Astrocyte (in vitro differentiated cells and primary cell): ENCODE results near the gene CEP250. TPM values are rescaled to one million over a fixed set of nuclear protein-coding genes. Genes with fewer than 3 reads are reported as not detected.

Experiments
- DNase-seq: peaks from one replicate; pipeline ENCODE4 v3.0.0-alpha.2; 2010; ENCODE audit warnings: low read depth
- FAIRE-seq: peaks from 2 replicates; lab custom pipeline; 2011; peaks lifted over from hg19 to GRCh38; lab: Jason Lieb, UNC
- H2AFZ ChIP-seq: 2 replicates; pipeline ENCODE4 v1.6.0; 2012; ENCODE audit warnings: low read depth, low read length, inconsistent platforms
- H3K27ac ChIP-seq: 2 replicates; pipeline ENCODE4 v1.5.1; 2011; ENCODE audit warnings: low read depth, low read length, inconsistent platforms
- H3K27me3 ChIP-seq: 2 replicates; pipeline ENCODE4 v1.6.0; 2011; ENCODE audit warnings: low read length, inconsistent platforms; ENCODE audit not compliant: insufficient read depth
- H3K36me3 ChIP-seq: 2 replicates; pipeline ENCODE4 v1.5.1; 2011; ENCODE audit warnings: low read length, inconsistent platforms; ENCODE audit not compliant: insufficient read depth
- H3K4me1 ChIP-seq: 2 replicates; pipeline ENCODE4 v1.5.1; 2011; ENCODE audit warnings: low read length, inconsistent platforms; ENCODE audit not compliant: insufficient read depth
- H3K4me2 ChIP-seq: 2 replicates; pipeline ENCODE4 v1.6.0; 2012; ENCODE audit warnings: low read length, inconsistent platforms
- H3K4me3 ChIP-seq: 2 replicates; pipeline ENCODE4 v1.5.1; 2011; ENCODE audit warnings: low read depth, mild to moderate bottlenecking, low read length, inconsistent platforms; ENCODE audit not compliant: insufficient read depth
- H3K79me2 ChIP-seq: 2 replicates; pipeline ENCODE4 v1.6.0; 2012; ENCODE audit warnings: mild to moderate bottlenecking, low read length, inconsistent platforms; ENCODE audit not compliant: insufficient read depth
- H3K9ac ChIP-seq: 2 replicates; pipeline ENCODE4 v1.6.0; 2012; ENCODE audit warnings: mild to moderate bottlenecking, low read length, inconsistent platforms
- H3K9me3 ChIP-seq: 2 replicates; pipeline ENCODE4 v1.5.1; 2012; ENCODE audit warnings: low read depth, mild to moderate bottlenecking, low read length, inconsistent platforms; ENCODE audit not compliant: insufficient read depth
- H4K20me1 ChIP-seq: 2 replicates; pipeline ENCODE4 v1.6.0; 2012; ENCODE audit warnings: low read length, inconsistent platforms; ENCODE audit not compliant: insufficient read depth
- H3K27ac Mint-ChIP-seq: one replicate; pipeline ENCODE4 v1.8.0; 2021; ENCODE audit warnings: mild to moderate bottlenecking, mixed read lengths; ENCODE audit not compliant: unreplicated experiment
- H3K27me3 Mint-ChIP-seq: one replicate; pipeline ENCODE4 v1.8.0; 2021; ENCODE audit warnings: low read depth, mixed read lengths; ENCODE audit not compliant: unreplicated experiment
- H3K36me3 Mint-ChIP-seq: one replicate; pipeline ENCODE4 v1.8.0; 2021; ENCODE audit warnings: low read depth, mixed read lengths; ENCODE audit not compliant: unreplicated experiment
- H3K4me1 Mint-ChIP-seq: one replicate; pipeline ENCODE4 v1.8.0; 2021; ENCODE audit warnings: low read depth, mixed read lengths; ENCODE audit not compliant: unreplicated experiment
- H3K4me3 Mint-ChIP-seq: one replicate; pipeline ENCODE4 v1.8.0; 2021; ENCODE audit warnings: mild to moderate bottlenecking, moderate library complexity, mixed read lengths; ENCODE audit not compliant: unreplicated experiment
- H3K9me3 Mint-ChIP-seq: one replicate; pipeline ENCODE4 v1.8.0; 2021; ENCODE audit warnings: mild to moderate bottlenecking, mixed read lengths; ENCODE audit not compliant: unreplicated experiment
- EZH2 ChIP-seq: IDR thresholded peaks from 2 replicates; pipeline ENCODE4 v1.6.1; 2012; ENCODE audit warnings: mild to moderate bottlenecking, low read length, inconsistent platforms; ENCODE audit not compliant: insufficient read depth
- total RNA-seq: library from RNA; stranded (reverse); gene quantifications from 2 replicates; pipeline ENCODE4 v1.2.1, GENCODE V29; 2021
- TF ChIP-seq, protein P1 (sequence below): IDR thresholded peaks from 2 replicates; pipeline ENCODE4 v1.5.1; 2011; ENCODE audit warnings: low read depth, mild to moderate bottlenecking, inconsistent platforms, low read length, moderate library complexity; ENCODE audit not compliant: insufficient read depth

The CEP250 gene
- total RNA-seq, 1 donor from 2014 or later: 107 TPM

DNA sequence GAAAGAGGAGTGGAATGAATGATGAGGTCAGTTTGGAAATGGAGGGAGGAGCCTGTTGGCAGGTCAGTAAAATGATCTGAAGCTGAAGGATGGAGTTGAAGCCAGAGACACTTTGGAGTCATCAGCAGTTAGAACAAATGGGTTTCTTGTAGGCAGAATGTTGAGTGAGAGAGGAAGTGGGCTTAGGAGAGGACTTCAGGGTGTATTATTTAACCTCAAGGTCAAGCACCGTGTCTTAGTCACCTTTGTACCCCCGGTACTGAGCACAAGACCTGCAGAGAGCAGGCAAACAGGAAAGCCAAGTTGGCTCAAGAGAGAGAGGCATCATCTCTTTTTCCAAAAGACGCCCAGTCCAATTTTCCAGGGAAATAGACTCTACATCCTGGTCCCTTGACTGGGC, 50.8 kb downstream of the CEP250 start:
- no peak overlapping the region for H3K4me2 ChIP-seq
- H2AFZ ChIP-seq: no peak overlapping the region
- no peak for TF ChIP-seq EZH2
- TF ChIP-seq, protein P1, sequence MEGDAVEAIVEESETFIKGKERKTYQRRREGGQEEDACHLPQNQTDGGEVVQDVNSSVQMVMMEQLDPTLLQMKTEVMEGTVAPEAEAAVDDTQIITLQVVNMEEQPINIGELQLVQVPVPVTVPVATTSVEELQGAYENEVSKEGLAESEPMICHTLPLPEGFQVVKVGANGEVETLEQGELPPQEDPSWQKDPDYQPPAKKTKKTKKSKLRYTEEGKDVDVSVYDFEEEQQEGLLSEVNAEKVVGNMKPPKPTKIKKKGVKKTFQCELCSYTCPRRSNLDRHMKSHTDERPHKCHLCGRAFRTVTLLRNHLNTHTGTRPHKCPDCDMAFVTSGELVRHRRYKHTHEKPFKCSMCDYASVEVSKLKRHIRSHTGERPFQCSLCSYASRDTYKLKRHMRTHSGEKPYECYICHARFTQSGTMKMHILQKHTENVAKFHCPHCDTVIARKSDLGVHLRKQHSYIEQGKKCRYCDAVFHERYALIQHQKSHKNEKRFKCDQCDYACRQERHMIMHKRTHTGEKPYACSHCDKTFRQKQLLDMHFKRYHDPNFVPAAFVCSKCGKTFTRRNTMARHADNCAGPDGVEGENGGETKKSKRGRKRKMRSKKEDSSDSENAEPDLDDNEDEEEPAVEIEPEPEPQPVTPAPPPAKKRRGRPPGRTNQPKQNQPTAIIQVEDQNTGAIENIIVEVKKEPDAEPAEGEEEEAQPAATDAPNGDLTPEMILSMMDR: no peak
- no peaks in the 10 kb centered on the region for H3K27me3 Mint-ChIP-seq
- no peaks in the 10 kb centered on the region for H3K27me3 ChIP-seq
- no peak overlapping the region for H3K27ac Mint-ChIP-seq
- H3K4me3 ChIP-seq: no peak overlapping the region
- H3K9me3 ChIP-seq: no peaks in the 10 kb centered on the region
- H4K20me1 ChIP-seq: peaks cover 64% of the 10 kb centered on the region
- no peak overlapping the region for H3K9ac ChIP-seq
- no peak overlapping the region for H3K27ac ChIP-seq
- H3K9me3 Mint-ChIP-seq: no peaks in the 10 kb centered on the region
- no peaks in the 10 kb centered on the region for H3K79me2 ChIP-seq
- no peak for FAIRE-seq
- H3K4me1 Mint-ChIP-seq: peaks cover 20% of the 10 kb centered on the region
- H3K4me1 ChIP-seq: peaks cover 14% of the 10 kb centered on the region
- peaks cover 49% of the 10 kb centered on the region for H3K36me3 Mint-ChIP-seq
- peaks cover 53% of the 10 kb centered on the region for H3K36me3 ChIP-seq
- no peak for DNase-seq
- H3K4me3 Mint-ChIP-seq: no peak overlapping the region

DNA sequence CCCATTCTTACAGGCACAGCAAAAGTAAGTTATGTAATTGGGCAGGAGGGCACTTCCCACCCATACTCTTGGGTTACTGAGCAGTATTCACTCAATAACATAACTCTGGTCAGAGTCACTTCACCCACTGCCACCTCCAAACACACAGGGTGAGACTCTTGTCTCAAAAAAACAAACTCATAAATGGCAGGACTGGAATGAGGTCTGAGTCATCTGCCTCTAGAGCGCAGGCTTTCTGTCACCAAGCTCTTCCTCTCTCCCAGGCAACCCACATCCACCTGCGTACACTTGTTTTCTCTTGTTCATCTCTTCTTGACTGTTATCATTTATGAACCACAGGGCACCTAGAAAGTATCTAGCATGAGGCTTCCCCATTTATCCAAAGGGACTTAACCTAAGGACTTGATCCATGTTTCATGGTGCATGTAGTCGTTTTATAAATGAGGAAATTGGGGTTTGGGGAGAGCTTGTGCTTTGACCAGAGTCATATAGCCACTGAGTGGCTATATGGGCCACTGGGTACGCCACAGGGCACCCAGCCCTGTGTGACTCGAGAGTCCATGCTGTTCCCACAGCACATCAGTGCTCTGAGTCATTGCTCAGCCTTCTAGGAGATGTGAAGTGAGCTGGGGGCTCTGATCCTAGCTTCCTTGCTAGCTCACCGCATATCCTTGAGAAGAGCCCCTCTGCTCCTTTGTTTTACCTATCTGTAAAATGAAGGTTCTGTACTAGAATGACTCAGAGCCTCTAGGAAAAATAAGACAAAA, 51.7 kb downstream of the CEP250 start:
- no peak for TF ChIP-seq EZH2
- TF ChIP-seq, protein P1: no peak
- peaks cover 46% of the 10 kb centered on the region for H3K36me3 ChIP-seq
- H3K4me1 ChIP-seq: peaks cover 14% of the 10 kb centered on the region
- H3K79me2 ChIP-seq: no peaks in the 10 kb centered on the region
- no peak overlapping the region for H3K4me3 ChIP-seq
- Mint-ChIP-seq H3K4me3 (no peak overlapping the region), H3K27me3 (no peaks in the 10 kb centered on the region), H3K27ac (peak overlapping the region; percentile 71), H3K9me3 (no peaks in the 10 kb centered on the region), H3K4me1 (peaks cover 20% of the 10 kb centered on the region), H3K36me3 (peaks cover 52% of the 10 kb centered on the region)
- no peak overlapping the region for H3K9ac ChIP-seq
- FAIRE-seq: no peak
- H3K27ac ChIP-seq: peak overlapping the region; percentile 34
- H3K4me2 ChIP-seq: peak overlapping the region; percentile 35
- H3K9me3 ChIP-seq: no peaks in the 10 kb centered on the region
- no peak overlapping the region for H2AFZ ChIP-seq
- peaks cover 71% of the 10 kb centered on the region for H4K20me1 ChIP-seq
- H3K27me3 ChIP-seq: no peaks in the 10 kb centered on the region
- DNase-seq: no peak
